Stimulated activated CD4-positive, alpha-beta T cell treated with anti-CD3 and anti-CD28 coated beads, TNF-alpha, amount 100 ng/mL, for 1 hour (primary cell): ENCODE results near the gene PLXNA2.

Experiments used
- DNase-seq, 3 donors: peaks; one replicate each; pipeline ENCODE4 v3.0.0-alpha.2; 2020; ENCODE audit warnings: low read depth in 3 of 3, low spot score in 1 of 3

The PLXNA2 gene

GRCh38 chr1:208205216-208206013 lies 38.8 kb downstream of the PLXNA2 start:
- no peak for DNase-seq

GRCh38 chr1:208204779-208205178 lies 39.4 kb downstream of the PLXNA2 start:
- DNase-seq: no peak

- no peak for DNase-seq
These were observed 40.2 kb downstream of the PLXNA2 start for GRCh38 chr1:208203848-208204609.

GRCh38 chr1:208203127-208203847 lies 40.9 kb downstream of the PLXNA2 start:
- DNase-seq: no peak

GRCh38 chr1:208202333-208202995 lies 41.7 kb downstream of the PLXNA2 start:
- no peak for DNase-seq

GRCh38 chr1:208201229-208201628 lies 43.0 kb downstream of the PLXNA2 start:
- DNase-seq: no peak

GRCh38 chr1:208200116-208200515 lies 44.1 kb downstream of the PLXNA2 start:
- DNase-seq: no peak

- no peak for DNase-seq
These were observed 45.9 kb downstream of the PLXNA2 start for GRCh38 chr1:208198236-208198635.

- no peak for DNase-seq
These were observed 49.2 kb downstream of the PLXNA2 start for GRCh38 chr1:208194944-208195343.

- DNase-seq: no peak
These were observed 51.2 kb downstream of the PLXNA2 start for GRCh38 chr1:208192995-208193394.

GRCh38 chr1:208190784-208191183 lies 53.4 kb downstream of the PLXNA2 start:
- no peak for DNase-seq

- DNase-seq: no peak
These were observed 54.5 kb downstream of the PLXNA2 start for GRCh38 chr1:208189716-208190115.

GRCh38 chr1:208189183-208189582 lies 55.0 kb downstream of the PLXNA2 start:
- DNase-seq: no peak

- no peak for DNase-seq
These were observed 55.6 kb downstream of the PLXNA2 start for GRCh38 chr1:208188607-208189006.

- DNase-seq: no peak
These were observed 56.6 kb downstream of the PLXNA2 start for GRCh38 chr1:208187499-208188041.

- no peak for DNase-seq
These were observed 58.4 kb downstream of the PLXNA2 start for GRCh38 chr1:208185801-208186231.

GRCh38 chr1:208184966-208185654 lies 59.1 kb downstream of the PLXNA2 start:
- DNase-seq: no peak

GRCh38 chr1:208183977-208184911 lies 59.9 kb downstream of the PLXNA2 start:
- no peak for DNase-seq
